ENCODE results near the gene PRSS22. TPM values are rescaled to one million over a fixed set of nuclear protein-coding genes. Genes with fewer than 3 reads are reported as not detected.

Gene PRSS22
- total RNA-seq, 1 donor = not detected

DNA sequence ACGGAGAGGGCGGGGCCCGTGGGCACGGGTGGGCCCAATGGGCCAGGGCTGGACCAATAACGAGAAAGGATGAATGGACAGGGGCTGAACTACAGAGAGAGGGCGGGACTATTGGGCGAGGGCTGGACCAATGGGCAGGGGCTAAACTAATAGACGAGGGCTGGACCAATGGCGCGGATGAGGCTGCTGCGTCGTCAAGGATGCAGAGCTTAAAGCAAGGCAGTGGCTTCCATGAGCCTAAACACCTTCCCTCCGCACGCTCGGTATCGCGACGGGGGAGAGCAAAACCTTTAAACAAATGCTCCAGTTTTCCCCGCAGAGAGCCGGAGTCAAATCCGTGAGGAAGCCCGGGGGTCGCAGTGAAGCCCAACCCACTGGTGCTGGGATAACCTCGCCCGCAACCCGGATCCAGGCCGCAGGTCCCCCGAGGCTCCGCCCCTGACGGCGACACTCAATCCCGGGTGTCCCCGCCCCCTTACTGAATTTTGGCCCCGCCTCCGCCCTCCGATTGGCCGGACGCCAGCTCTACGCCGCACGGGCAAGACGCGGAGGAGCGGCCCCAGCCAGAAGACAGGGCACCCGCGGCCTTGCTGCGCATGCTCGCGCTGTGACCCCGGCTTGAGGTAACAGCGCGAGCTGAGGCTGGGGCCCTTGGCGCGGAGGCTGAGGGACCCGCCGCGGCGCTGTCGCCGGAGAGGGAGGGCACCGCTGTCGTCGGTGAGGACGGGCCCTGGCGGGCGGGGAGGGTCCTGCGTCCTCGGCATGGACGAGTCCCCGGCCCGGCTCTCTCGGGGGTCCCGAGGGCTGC is 24.9 kb upstream of the PRSS22 start, which contains the start of gene FLYWCH2:
Gene FLYWCH2, plus strand, starts transcription at position 566 of the 808 bp plus-strand sequence. CDS start 13,235 bp downstream, outside the sequence.
- DNase-seq (ENCODE audit: insufficient read length, low spot score, missing footprints) = peak; percentile 98
- Histone ChIP-seq H3K27me3 (ENCODE audit: insufficient read depth, low read length) (no peaks in the 10 kb centered on the region), H4K20me1 (ENCODE audit: insufficient read depth, low read length) (no peaks in the 10 kb centered on the region), H3K4me3 (ENCODE audit: insufficient read depth, low read length) (peak within 1 kb of the TSS; percentile 96), H2AFZ (ENCODE audit: low read length) (peak within 1 kb of the TSS; percentile 99), H3K4me2 (ENCODE audit: insufficient read depth, low read length) (peak within 1 kb of the TSS; percentile 97), H3K9me3 (ENCODE audit: low read depth, low read length) (no peaks in the 10 kb centered on the region), H3K79me2 (ENCODE audit: insufficient read depth, low read length) (peaks cover 23% of the 10 kb centered on the region), H3K4me1 (ENCODE audit: insufficient read depth, low read length) (peaks cover 6% of the 10 kb centered on the region), H3K27ac (ENCODE audit: low read depth, low read length) (peak within 1 kb of the TSS; percentile 84), H3K36me3 (ENCODE audit: insufficient read depth, low read length) (no peaks in the 10 kb centered on the region)
- TF ChIP-seq, protein P1, sequence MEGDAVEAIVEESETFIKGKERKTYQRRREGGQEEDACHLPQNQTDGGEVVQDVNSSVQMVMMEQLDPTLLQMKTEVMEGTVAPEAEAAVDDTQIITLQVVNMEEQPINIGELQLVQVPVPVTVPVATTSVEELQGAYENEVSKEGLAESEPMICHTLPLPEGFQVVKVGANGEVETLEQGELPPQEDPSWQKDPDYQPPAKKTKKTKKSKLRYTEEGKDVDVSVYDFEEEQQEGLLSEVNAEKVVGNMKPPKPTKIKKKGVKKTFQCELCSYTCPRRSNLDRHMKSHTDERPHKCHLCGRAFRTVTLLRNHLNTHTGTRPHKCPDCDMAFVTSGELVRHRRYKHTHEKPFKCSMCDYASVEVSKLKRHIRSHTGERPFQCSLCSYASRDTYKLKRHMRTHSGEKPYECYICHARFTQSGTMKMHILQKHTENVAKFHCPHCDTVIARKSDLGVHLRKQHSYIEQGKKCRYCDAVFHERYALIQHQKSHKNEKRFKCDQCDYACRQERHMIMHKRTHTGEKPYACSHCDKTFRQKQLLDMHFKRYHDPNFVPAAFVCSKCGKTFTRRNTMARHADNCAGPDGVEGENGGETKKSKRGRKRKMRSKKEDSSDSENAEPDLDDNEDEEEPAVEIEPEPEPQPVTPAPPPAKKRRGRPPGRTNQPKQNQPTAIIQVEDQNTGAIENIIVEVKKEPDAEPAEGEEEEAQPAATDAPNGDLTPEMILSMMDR (IDR thresholded peaks at IDR 0.05; ENCODE audit: extremely low read depth, low read depth, low read length) = no peak

DNA sequence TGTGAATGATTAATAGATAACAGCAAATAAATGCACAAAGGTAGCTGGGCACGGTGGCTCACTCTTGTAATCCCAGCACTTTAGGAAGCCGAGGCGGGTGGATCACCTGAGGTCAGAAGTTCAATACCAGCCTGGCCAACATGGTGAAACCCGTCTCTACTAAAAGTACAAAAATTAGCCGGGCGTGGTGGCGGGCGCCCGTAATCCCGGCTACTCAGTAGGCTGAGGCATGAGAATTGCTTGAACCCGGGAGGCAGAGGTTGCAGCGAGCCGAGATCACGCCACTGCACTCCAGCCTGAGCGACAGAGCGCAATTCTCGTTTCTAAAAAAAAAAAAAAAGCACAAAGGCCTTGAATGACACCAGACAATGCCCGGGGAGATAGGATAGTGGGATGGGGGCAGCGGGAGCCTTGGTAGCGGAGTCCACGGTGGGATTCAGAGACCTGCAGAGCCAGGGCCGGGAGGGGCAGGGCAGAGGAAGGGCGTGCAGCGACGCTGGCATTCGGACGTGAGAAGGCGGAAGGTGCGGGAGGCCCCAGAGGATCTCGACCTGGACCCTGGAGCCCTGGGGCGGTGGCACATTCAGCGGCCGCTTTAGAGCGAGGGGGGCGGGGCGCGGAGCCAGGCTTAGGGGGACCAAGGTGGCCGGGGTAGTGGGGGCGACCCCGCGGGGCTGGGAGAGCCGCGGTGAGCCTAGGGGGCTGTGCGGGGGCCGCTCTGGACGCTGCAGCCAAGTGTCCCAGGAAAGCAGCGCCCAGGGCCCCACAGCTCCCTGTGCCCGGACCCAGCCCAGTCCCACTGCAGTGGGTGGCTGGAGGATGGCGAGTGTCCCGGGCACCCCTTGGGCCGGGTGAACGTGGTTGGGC is 24.0 kb upstream of the PRSS22 start:
- Histone ChIP-seq H3K4me1 (ENCODE audit: insufficient read depth, low read length) (peaks cover 6% of the 10 kb centered on the region), H3K9me3 (ENCODE audit: low read depth, low read length) (no peaks in the 10 kb centered on the region), H2AFZ (ENCODE audit: low read length) (peak overlapping the region; percentile 99), H3K27me3 (ENCODE audit: insufficient read depth, low read length) (no peaks in the 10 kb centered on the region), H3K4me2 (ENCODE audit: insufficient read depth, low read length) (peak overlapping the region; percentile 97), H3K27ac (ENCODE audit: low read depth, low read length) (peak overlapping the region; percentile 84), H3K4me3 (ENCODE audit: insufficient read depth, low read length) (peak overlapping the region; percentile 96), H3K36me3 (ENCODE audit: insufficient read depth, low read length) (no peaks in the 10 kb centered on the region), H3K79me2 (ENCODE audit: insufficient read depth, low read length) (peaks cover 19% of the 10 kb centered on the region), H4K20me1 (ENCODE audit: insufficient read depth, low read length) (no peaks in the 10 kb centered on the region)
- peak; percentile 58 for DNase-seq (ENCODE audit: insufficient read length, low spot score, missing footprints)
- TF ChIP-seq, protein P1 (IDR thresholded peaks at IDR 0.05; ENCODE audit: extremely low read depth, low read depth, low read length) = no peak

DNA sequence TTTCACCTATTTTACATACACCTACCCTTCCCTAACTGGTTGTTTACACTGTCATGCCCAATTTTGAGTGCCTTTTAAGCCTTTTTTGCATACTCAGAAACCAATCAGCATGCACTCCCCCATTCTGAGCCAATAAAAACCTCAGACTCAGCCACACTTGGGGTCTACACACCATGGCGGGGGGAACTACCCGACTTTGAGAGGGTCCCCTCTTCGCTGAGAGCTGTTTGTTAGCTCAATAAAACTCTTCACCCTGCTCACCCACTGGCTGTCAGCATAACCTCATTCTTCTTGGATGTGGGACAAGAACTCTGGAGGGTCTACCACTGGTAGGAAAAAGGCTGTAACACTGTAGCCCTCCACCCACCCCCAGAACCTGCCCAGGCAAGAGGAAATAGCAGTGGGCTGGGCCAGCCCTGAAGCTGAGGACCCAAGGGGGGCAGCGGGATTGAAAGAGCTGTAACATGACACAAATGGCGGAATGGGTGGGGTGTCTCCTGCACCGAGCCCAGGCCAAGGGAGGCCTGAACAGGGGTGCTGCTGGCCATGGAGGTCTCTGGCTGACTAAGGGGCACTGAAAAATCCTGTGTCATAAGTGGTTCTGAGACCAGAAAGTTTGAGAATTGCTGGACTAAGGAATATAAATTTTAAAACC is 22.0 kb upstream of the PRSS22 start:
- Histone ChIP-seq H3K4me2 (ENCODE audit: insufficient read depth, low read length) (no peak overlapping the region), H3K9me3 (ENCODE audit: low read depth, low read length) (no peaks in the 10 kb centered on the region), H2AFZ (ENCODE audit: low read length) (no peak overlapping the region), H3K27me3 (ENCODE audit: insufficient read depth, low read length) (no peaks in the 10 kb centered on the region), H4K20me1 (ENCODE audit: insufficient read depth, low read length) (no peaks in the 10 kb centered on the region), H3K79me2 (ENCODE audit: insufficient read depth, low read length) (peaks cover 12% of the 10 kb centered on the region), H3K36me3 (ENCODE audit: insufficient read depth, low read length) (no peaks in the 10 kb centered on the region), H3K4me1 (ENCODE audit: insufficient read depth, low read length) (peaks cover 6% of the 10 kb centered on the region), H3K27ac (ENCODE audit: low read depth, low read length) (no peak overlapping the region), H3K4me3 (ENCODE audit: insufficient read depth, low read length) (no peak overlapping the region)
- TF ChIP-seq, protein P1 (IDR thresholded peaks at IDR 0.05; ENCODE audit: extremely low read depth, low read depth, low read length) = no peak
- peak; percentile 39 for DNase-seq (ENCODE audit: insufficient read length, low spot score, missing footprints)

Measured in osteoblast (primary cell).